ENCODE results near the gene MRS2. TPM values are rescaled to one million over a fixed set of nuclear protein-coding genes. Genes with fewer than 3 reads are reported as not detected.

Gene MRS2
- polyA plus RNA-seq, 1 of the 3 experiments (the other 2 are of a cell fraction): 9.4 TPM

GRCh38 chr6:24458941-24459340, 56.2 kb downstream of the MRS2 start:
- CTCF ChIA-PET: interaction anchor here (1.2 kb wide), 1 partner anchor 29 kb away, joined by 3 read pairs; no protein-coding TSS in a partner anchor
- no peak for DNase-seq
- Histone ChIP-seq H4K20me1 (ENCODE audit: insufficient read depth) (no peaks in the 10 kb centered on the region), H2AFZ (ENCODE audit: low read depth) (no peak overlapping the region), H3K9me3 (no peaks in the 10 kb centered on the region), H3K4me1 (ENCODE audit: control insufficient read depth in 1 of 2, insufficient read depth in 2 of 2, low read depth in 1 of 2, low read length in 1 of 2) (no peaks in the 10 kb centered on the region), H3K4me3 (ENCODE audit: low read depth in 2 of 2, low read length in 1 of 2) (no peak overlapping the region), H3K27me3 (ENCODE audit: insufficient read depth) (no peaks in the 10 kb centered on the region), H3K36me3 (replicated peaks in 1 of 2; ENCODE audit: control insufficient read depth in 1 of 2, insufficient read depth in 2 of 2, low read length in 1 of 2) (no peaks in the 10 kb centered on the region), H3K9ac (no peak overlapping the region), H3K4me2 (no peak overlapping the region), H3K27ac (ENCODE audit: low read depth in 2 of 2, low read length in 1 of 2) (no peak overlapping the region), H3K79me2 (ENCODE audit: insufficient read depth) (no peaks in the 10 kb centered on the region), H3K9me2 (no peaks in the 10 kb centered on the region), H3F3A (replicated peaks; ENCODE audit: insufficient read depth) (no peaks in the 10 kb centered on the region)
- 80% methylated on average over 2 of the region's 2 CpGs for WGBS (ENCODE audit: low lambda C conversion rate)
- no peak for TF ChIP-seq YY1 (IDR thresholded peaks at IDR 0.05; ENCODE audit: low read depth)
- TF ChIP-seq FOXM1 (IDR thresholded peaks at IDR 0.05; ENCODE audit: low read depth): no peak
- TF ChIP-seq NRF1 (IDR thresholded peaks at IDR 0.05; ENCODE audit: low read depth, low read length): no peak
- TF ChIP-seq GATA2 (CRISPR knock-in tag; IDR thresholded peaks at IDR 0.05): no peak
- TF ChIP-seq SIN3A (IDR thresholded peaks at IDR 0.05; ENCODE audit: borderline replicate concordance, low read depth, low read length): no peak
- TF ChIP-seq RXRA (IDR thresholded peaks at IDR 0.05; ENCODE audit: borderline replicate concordance, low read depth): no peak
- no peak for TF ChIP-seq POLR2AphosphoS5 (IDR thresholded peaks at IDR 0.05; ENCODE audit: low read depth, low read length)
- TF ChIP-seq ELF1 (IDR thresholded peaks at IDR 0.05): no peak
- TF ChIP-seq MXI1 (IDR thresholded peaks at IDR 0.05; ENCODE audit: low read depth, low read length): no peak
- TF ChIP-seq EP300 (IDR thresholded peaks at IDR 0.05; ENCODE audit: borderline replicate concordance in 1 of 2, low read depth in 1 of 2, low read length in 1 of 2): no peak
- TF ChIP-seq FOSL2 (IDR thresholded peaks at IDR 0.05; ENCODE audit: borderline replicate concordance, low read depth): no peak
- POLR2A ChIA-PET: no interaction called here

DNA sequence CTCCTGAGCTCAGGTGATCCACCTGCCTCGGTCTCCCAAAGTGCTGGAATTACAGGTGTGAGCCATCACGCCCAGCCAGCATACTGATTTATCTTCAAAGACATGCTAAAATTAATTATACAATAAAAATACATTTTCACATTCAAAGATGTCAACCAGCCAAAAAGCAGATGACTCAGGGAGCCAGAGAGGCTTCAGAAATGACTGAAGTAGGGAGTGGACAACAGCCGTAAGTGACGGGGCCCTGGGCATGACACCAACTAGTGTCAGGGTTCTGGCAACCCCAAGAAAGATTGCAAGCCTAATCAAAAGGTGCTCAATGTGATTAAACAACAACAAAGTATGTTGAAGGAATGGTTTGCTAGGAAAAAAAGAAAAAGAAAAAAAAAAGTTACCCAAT, 58.2 kb downstream of the MRS2 start:
- TF ChIP-seq IRF3 (IDR thresholded peaks at IDR 0.05; ENCODE audit: low read depth, low read length) (no peak), GATA2 (CRISPR knock-in tag; IDR thresholded peaks at IDR 0.05) (no peak), POLR2AphosphoS5 (IDR thresholded peaks at IDR 0.05; ENCODE audit: low read depth, low read length) (no peak), TCF12 (IDR thresholded peaks at IDR 0.05) (no peak), MEF2A (IDR thresholded peaks at IDR 0.05; ENCODE audit: borderline replicate concordance, low read depth) (no peak), FOXJ3 (CRISPR knock-in tag; IDR thresholded peaks at IDR 0.05) (no peak), PBX3 (IDR thresholded peaks at IDR 0.05) (no peak), RAD21 (IDR thresholded peaks at IDR 0.05; ENCODE audit: low read length) (no peak), SIN3A (IDR thresholded peaks at IDR 0.05; ENCODE audit: borderline replicate concordance, low read depth, low read length) (no peak), RFX5 (IDR thresholded peaks at IDR 0.05; ENCODE audit: low read length) (no peak), USF2 (IDR thresholded peaks at IDR 0.05; ENCODE audit: borderline replicate concordance, low read depth, low read length) (no peak), NRF1 (IDR thresholded peaks at IDR 0.05; ENCODE audit: low read depth, low read length) (no peak)
- TF ChIP-seq, protein P1, sequence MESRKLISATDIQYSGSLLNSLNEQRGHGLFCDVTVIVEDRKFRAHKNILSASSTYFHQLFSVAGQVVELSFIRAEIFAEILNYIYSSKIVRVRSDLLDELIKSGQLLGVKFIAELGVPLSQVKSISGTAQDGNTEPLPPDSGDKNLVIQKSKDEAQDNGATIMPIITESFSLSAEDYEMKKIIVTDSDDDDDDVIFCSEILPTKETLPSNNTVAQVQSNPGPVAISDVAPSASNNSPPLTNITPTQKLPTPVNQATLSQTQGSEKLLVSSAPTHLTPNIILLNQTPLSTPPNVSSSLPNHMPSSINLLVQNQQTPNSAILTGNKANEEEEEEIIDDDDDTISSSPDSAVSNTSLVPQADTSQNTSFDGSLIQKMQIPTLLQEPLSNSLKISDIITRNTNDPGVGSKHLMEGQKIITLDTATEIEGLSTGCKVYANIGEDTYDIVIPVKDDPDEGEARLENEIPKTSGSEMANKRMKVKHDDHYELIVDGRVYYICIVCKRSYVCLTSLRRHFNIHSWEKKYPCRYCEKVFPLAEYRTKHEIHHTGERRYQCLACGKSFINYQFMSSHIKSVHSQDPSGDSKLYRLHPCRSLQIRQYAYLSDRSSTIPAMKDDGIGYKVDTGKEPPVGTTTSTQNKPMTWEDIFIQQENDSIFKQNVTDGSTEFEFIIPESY (IDR thresholded peaks at IDR 0.05; ENCODE audit: borderline replicate concordance, low read depth): no peak
- Histone ChIP-seq H3K79me2 (ENCODE audit: insufficient read depth) (no peaks in the 10 kb centered on the region), H3K4me2 (no peak overlapping the region), H3K9me3 (no peaks in the 10 kb centered on the region), H3F3A (replicated peaks; ENCODE audit: insufficient read depth) (no peaks in the 10 kb centered on the region), H4K20me1 (ENCODE audit: insufficient read depth) (no peaks in the 10 kb centered on the region), H3K9ac (no peak overlapping the region), H3K9me2 (no peaks in the 10 kb centered on the region), H2AFZ (ENCODE audit: low read depth) (no peak overlapping the region), H3K4me3 (ENCODE audit: low read depth in 2 of 2, low read length in 1 of 2) (no peak overlapping the region), H3K27ac (ENCODE audit: low read depth in 2 of 2, low read length in 1 of 2) (no peak overlapping the region), H3K4me1 (ENCODE audit: control insufficient read depth in 1 of 2, insufficient read depth in 2 of 2, low read depth in 1 of 2, low read length in 1 of 2) (no peaks in the 10 kb centered on the region), H3K36me3 (replicated peaks in 1 of 2; ENCODE audit: control insufficient read depth in 1 of 2, insufficient read depth in 2 of 2, low read length in 1 of 2) (no peaks in the 10 kb centered on the region), H3K27me3 (ENCODE audit: insufficient read depth) (no peaks in the 10 kb centered on the region)
- no peak for DNase-seq
- 85% methylated on average over 4 of the region's 4 CpGs for WGBS (ENCODE audit: low lambda C conversion rate)
- ChIA-PET CTCF (no interaction called here), POLR2A (no interaction called here)

Data from SK-N-SH (cell line).